Uterus (tissue), 2 donors: ENCODE data around the gene SIPA1L3.

Experiments
- CTCF ChIP-seq, 4 experiments: fragments of 200-600 bp in 2 of 4; fragments of 450-650 bp in 2 of 4; sonication (generic) in 2 of 4; IDR thresholded peaks; one replicate each; pipeline ENCODE4 v1.5.1; 2016 to 2019; ENCODE audit warnings: antibody characterized with exemption in 4 of 4, mild to moderate bottlenecking in 2 of 4, moderate library complexity in 1 of 4
- POLR2A ChIP-seq, 2 donors: fragments of 450-650 bp; IDR thresholded peaks; one replicate each; pipeline ENCODE4 v1.6.1; 2016; ENCODE audit warnings: antibody characterized with exemption in 2 of 2, mild to moderate bottlenecking in 1 of 2, moderate library complexity in 1 of 2

DNA sequence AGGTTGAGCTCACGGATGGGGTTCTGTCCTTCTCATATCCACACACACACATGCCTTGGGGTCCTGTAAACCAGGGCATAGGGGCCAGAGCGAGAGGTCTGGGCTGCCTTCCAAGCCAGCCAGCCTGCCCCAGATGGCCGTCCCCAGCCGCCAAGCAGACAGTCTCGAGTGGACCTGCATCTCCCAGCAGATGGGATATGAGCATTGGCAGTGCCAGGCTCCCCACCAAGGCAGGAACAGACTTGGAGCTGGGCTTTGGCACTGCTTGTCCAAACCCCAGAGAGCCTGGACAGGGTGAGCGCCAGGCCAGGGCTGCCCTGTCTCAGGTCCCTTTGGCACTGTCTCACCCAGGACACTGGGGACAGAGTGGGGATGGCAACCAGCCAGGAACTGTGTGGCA, 186.6 kb downstream of the SIPA1L3 start:
- TF ChIP-seq CTCF (IDR thresholded peaks at IDR 0.05): no peak
- TF ChIP-seq POLR2A (IDR thresholded peaks at IDR 0.05): no peak
